Body of pancreas (tissue), 4 donors: ENCODE results near the gene BPTF.

Experiments used
- POLR2A ChIP-seq, 3 donors: fragments of 450-650 bp; IDR thresholded peaks; one replicate each; pipeline ENCODE4 v1.6.1; 2016; ENCODE audit warnings: antibody characterized with exemption in 3 of 3, mild to moderate bottlenecking in 2 of 3
- TF ChIP-seq, protein P1 (sequence below), 7 experiments: fragments of 450-650 bp in 4 of 7; fragments of 200-600 bp in 3 of 7; sonication (generic) in 3 of 7; IDR thresholded peaks; one replicate each; pipeline ENCODE4 v1.5.1; 2016 to 2019; ENCODE audit warnings: antibody characterized with exemption in 7 of 7

DNA sequence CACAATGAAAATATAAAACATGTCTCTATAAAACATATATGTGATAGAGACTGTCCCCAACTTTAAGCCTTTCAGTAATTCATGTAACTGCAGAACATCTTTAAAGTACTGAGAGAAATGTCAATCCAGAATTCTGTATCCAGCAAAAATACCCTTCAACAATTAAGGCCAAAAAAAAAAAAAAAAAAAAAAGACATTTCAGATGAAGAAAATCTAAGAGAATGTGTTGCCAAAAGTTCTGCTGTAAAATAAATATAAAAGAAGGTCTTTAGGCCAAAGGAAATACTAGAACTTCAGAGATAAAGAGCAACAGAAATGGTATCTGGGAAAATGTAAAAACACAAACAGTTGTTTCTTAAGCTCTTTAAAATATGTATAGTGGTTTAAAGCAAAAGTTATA is 17.3 kb downstream of the BPTF start:
- TF ChIP-seq, protein P1, sequence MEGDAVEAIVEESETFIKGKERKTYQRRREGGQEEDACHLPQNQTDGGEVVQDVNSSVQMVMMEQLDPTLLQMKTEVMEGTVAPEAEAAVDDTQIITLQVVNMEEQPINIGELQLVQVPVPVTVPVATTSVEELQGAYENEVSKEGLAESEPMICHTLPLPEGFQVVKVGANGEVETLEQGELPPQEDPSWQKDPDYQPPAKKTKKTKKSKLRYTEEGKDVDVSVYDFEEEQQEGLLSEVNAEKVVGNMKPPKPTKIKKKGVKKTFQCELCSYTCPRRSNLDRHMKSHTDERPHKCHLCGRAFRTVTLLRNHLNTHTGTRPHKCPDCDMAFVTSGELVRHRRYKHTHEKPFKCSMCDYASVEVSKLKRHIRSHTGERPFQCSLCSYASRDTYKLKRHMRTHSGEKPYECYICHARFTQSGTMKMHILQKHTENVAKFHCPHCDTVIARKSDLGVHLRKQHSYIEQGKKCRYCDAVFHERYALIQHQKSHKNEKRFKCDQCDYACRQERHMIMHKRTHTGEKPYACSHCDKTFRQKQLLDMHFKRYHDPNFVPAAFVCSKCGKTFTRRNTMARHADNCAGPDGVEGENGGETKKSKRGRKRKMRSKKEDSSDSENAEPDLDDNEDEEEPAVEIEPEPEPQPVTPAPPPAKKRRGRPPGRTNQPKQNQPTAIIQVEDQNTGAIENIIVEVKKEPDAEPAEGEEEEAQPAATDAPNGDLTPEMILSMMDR (IDR thresholded peaks at IDR 0.05), result no peak
- TF ChIP-seq POLR2A (IDR thresholded peaks at IDR 0.05), result no peak
